Globus pallidus (tissue), 1 donor: ENCODE results near the gene SFTPA1.
"Not testable (repeated sequence)": the region's sequence is repeated elsewhere in the genome, so short reads cannot be mapped to it uniquely, and the experiment has no call there.

ENCODE experiments used
- DNase-seq: peaks from one replicate; pipeline ENCODE4 v3.0.0-alpha.2; 2015; ENCODE audit warnings: low spot score

SFTPA1 gene

DNA sequence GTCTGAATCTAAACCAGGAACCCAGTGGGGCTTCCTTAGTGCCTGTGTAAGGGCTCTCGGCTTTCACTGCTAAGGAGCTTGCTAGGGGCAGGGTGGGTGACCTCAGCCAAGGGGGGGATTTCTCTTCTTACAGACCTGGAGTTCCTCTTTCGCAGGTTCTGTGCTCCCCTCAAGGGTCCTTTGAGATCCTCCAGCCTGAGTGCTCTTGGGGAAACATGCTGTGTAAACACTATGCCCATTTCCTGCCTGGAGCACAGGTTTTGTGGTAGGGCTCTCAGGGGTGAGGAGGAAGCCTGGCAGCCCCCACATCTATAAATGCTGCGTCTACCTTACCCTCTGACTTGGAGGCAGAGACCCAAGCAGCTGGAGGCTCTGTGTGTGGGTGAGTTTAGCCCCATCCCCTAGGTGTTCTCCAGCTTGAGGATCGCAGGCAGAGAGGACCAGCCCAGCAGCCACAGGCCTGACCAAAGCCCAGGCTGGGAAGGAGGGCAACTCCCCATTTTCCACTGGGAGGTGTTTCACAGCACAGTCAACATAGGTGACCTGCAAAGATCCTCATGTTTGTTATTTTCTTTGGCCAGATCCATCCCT is at the start of gene SFTPA1:
TSS of gene SFTPA1 (plus strand) at position 339 of the 591 bp plus-strand sequence. CDS start 887 bp downstream, outside the sequence.
- no peak for DNase-seq

DNA sequence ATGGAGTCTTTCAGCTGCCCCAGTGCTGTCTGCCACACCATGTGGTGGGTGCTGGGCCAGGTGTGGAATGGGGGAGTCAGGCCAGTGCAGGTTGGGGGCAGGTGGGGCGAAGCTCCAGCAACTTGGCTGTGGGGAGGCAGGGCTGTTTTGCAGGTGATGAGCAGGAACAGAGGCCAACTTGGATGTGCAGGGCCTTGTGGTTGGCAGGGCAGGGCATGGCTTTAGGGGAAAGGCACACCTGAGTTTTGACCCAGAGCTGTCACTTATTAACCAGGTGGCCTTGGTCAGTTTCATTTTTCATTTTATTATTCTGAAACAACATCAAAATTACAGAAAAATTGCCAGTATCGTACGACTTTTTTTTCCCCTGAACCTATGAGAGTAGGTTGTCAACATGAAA is 49.5 kb upstream of the SFTPA1 start:
- no peak for DNase-seq

DNA sequence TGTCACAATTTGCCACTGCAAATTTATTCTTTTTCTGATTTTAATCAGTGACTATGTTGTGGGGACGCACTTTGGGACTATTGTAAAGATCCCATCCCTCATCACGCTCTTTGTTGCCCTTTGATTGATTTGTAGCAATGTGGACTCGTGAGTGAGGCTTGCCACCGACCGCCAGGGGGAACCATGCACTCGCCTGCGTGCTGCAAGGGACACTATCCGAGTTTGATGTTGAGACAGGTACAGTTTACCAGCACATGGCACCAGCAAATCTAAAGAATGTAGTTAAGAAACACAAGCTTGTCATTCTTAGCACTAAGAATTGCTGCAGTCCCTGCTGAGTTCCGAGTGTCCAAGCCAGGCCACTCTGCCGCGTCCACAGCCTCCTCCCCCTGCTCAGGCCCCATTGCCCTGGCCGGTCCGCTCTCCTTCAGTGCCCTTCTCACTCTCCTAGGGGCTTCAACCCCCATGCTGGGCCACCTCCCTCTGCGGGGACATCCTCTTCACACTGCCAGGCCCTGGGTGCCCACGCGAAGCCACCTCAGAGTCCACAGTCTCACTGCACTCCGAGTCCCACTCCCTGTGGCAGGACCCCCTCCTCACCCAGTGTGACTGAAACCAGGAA is 48.5 kb upstream of the SFTPA1 start:
- peak; percentile 34 for DNase-seq

DNA sequence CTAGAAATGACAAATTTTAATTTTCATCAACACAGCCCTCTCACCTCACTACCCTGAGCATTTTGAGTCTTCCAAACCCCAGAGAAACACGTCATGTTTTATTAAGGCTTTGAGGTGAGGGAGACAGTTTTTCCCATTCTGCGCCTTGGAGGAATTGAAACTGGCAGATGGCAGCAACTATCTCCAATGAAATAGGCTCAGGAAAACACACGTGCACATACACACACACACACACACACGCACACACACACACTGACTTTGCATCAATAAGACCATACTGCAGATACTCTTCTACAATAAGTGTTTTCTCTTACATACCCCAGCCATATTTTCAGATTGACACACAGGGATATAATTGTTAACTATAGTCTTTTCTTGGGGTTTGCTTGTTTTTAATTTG is 47.3 kb upstream of the SFTPA1 start:
- DNase-seq: no peak

DNA sequence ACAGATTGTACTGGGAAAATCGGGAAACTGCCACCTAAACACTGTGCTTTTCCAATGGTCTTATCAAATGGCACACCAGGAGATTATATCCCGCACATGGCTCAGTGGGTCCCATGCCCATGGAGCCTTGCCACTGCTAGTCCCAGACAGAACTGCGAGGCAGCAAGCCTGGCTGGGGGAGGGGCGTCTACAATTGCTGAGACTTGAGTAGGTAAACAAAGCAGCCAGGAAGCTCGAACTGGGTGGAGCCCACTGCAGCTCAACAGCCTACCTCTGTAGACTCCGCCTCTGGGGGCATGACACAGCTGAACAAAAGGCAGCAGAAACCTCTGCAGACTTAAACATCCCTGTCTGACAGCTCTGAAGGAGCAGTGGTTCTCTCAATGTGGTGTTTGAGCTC is 40.1 kb upstream of the SFTPA1 start:
- DNase-seq: not testable (repeated sequence)

DNA sequence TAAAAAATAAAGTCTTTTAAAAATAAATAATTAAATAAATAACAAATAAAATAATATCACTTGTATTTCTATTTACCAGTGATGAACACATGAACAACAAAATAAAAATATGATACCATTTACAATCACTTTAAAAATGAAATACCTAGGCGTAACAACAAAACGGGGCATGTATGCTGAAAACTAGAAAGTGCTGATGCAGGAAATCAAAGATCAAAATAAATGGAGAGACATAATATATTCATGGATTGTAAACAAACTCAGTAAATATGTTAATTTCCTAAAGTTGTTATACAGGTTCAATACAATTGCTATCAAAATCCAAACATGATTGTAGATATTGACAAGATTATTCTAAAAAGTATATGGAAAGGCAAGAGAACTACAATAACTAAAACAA is 31.4 kb upstream of the SFTPA1 start:
- DNase-seq: no peak

DNA sequence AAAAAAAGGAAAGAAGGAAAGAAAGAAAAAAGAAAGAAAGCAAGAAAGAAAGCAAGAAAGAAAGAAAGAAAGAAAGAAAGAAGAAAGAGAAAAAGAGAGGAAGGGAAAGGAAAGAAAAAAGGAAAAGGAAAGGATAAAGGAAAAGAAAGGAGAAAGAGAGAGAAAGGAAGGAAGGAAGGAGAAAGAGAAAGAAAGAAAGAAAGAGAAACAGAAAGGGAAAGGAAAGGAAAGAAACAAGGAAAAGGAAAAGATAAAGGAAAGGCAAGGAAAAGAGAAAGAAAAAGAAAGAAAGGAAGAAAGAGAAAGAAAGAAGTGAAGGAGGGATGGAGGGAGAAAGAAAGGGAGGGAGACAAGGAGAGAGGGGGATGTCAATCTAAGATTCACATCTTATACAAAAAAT is 29.7 kb upstream of the SFTPA1 start:
- no peak for DNase-seq

DNA sequence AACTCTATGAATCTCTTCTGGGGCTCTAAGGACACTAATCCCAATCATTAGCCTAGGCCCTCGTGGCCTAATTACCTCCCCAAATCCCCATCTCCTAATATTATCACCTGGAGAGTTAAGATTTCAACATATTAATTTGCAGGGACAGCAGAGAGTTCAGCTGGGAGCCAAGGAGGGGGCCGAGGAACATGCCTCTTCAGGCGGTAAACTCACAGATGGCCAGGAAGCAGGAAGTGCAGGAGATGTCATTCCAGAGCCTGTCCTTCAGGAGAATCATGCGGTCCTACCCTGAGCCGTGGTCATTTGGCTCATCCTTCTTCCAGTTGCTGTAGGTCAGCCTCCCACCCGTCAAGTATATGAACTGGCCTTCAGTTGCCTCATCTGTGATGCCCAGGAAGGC is 28.6 kb upstream of the SFTPA1 start:
- no peak for DNase-seq

DNA sequence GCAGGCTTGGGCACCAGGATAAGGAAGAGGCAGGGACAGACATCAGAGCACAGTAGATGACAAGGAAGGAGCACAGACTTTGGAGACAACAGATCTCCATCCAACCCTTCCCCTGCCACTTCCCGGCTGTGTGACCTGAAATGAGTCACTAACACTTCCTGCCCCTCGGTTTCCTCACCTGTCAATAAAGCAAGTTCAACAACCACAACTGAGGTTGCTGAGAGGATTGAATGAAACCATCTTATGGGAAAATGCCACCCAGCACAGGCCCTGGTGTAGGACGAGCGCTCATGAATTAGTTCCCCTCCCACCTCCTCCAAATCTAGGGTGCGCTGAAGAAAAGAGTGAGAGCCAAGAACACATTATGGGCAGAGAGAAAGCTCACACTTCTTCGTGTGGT is 27.8 kb upstream of the SFTPA1 start:
- DNase-seq: not testable (repeated sequence)

DNA sequence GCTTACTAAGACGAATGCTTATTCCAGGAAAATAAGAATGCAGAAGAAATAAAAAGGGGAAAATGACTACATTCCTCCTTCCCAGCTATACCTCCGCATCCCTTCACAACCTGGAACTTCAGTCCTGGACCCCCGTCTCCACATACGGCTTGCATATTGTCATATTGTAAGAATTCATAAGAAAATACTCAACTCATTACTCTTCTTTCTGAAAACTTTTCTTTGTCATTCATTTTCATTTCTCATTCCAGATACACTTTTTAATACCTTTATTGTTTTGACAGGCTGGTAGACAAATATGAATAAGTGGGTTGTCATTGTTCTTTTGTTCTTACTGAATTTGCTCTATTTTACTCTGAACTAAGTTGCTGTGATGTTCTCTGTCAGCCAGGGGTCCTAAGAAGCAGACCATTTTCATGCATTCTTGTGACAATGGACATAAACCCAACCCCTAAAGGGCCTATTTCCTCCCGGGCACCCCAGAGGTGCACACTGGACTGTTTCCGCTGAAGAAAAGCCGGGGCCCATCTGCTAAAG is 27.2 kb upstream of the SFTPA1 start:
- DNase-seq: no peak

DNA sequence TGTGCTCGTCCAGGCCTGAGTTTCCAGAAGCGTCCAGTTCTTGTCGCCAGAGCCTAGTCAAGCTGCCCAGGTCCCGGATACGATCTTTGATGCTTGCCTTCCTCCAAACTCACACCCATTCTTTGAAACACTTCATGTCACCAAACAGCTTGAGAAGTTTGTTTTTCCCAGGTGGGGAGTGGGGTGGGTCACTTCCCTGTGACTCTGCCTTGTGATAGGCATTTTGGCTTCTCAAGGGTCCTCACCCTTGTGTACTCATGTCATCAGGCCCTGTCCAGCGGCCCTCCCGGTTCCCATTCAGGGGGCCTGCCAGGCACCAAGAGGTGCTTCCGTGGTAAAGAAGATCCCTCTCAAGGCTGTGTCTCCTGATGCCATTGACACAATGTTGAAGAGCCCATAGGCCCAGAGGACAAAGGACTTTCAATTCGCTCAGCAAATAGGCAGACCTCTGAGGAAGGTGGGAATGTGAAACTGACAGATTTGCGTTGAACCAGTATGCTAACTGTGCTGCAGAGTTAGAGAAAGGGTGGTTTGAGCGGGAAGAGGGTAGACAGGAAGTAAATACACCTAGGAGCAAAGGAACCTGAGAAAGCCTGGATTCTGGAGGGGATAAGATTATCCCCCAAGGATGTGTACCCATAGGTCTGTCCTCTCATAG is 24.7 kb upstream of the SFTPA1 start:
- DNase-seq: no peak

DNA sequence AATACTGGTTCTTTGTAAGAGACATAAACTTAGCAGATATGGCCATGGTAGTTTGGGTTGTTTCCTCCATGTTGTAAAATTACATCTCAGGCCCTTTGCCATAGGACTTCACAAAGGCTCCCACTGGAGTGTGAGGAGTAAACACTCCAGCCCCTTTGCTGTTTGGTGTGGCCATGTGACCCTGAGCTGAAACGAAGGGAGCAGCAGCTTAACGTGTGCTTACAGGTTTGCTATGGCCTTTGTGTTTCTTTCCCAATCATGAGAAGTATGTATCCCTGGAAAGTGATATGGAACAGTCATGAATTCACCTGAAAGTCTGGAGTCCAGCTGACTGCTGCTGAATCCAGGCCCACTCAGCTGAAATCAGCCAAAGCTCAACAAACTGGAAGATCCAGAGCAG is 23.8 kb upstream of the SFTPA1 start:
- no peak for DNase-seq

DNA sequence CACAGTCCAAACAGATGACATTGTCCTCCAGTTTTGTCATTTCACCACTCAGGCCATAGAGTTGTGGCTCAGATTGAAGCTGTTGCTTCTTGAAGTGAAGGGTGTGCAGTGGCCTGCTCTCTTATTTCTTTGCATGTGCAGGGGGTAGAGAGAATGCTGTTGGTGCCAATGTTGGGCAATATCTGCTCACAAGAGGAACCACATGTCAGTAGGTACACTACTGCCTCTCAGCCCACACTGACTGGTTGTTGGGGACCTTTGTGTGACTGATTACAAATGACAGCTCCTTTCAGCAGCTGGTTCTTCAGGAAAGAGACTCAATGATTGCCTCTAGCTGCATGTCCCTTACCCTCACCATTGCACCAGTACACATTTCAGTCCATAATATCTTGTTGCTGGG is 21.9 kb upstream of the SFTPA1 start:
- no peak for DNase-seq

DNA sequence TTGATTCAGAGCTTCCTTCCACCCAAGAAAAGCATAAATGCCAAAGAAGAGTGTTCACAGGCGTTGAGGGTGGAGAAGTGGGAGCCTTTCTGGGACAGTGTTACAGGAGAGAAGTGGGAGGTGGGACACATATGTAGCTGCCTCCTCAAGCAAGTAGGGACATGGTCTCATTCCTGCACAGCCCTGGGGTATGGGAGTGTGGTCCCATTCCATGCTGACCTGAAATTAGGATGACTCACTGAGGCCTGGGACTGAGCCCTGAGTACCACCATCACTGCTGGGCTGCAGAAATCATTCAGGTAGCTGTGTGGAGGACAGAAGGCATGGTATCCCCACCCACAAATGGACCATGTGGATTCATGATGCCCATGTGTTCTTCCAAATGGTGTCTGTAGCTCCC is 17.4 kb upstream of the SFTPA1 start:
- DNase-seq: no peak

DNA sequence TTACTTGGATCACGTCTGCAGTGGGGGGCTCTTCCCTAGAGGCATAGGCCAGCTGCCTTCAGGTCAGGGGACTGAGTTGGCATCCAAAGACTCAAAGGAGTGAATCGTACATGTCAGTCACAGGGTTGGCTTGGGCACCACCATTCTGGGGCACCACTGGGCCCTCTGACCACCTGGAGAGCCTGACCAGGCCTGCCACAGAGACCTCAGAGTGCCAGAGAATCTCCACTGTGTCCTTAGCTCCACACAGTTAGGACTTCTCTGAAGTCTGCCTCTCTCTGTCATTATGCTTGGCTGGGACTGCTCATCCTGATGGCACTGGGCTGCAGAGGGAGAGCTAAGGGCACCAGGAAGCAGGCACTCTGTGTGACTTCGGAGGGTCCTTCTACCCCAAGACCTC is 16.2 kb upstream of the SFTPA1 start:
- DNase-seq: not testable (repeated sequence)

DNA sequence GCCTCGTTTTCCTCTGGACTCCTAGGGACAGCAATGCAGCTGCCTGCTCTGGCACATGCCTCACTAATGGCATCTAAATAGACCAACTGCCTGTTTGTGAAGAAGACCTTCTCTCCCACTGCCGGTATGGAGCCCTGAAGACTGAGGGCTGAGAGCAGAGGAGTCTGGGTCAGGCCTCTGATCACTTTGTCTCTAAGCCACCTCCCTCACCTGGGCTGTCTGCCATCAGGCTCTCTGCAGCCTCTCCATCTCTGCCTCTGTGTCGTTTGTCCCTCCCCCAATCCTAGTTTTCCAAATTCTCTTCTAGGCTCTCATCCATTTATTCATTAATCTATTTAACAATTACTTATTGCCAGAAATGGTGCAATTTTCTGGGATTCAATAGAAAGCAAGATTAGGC is 15.2 kb upstream of the SFTPA1 start:
- no peak for DNase-seq

DNA sequence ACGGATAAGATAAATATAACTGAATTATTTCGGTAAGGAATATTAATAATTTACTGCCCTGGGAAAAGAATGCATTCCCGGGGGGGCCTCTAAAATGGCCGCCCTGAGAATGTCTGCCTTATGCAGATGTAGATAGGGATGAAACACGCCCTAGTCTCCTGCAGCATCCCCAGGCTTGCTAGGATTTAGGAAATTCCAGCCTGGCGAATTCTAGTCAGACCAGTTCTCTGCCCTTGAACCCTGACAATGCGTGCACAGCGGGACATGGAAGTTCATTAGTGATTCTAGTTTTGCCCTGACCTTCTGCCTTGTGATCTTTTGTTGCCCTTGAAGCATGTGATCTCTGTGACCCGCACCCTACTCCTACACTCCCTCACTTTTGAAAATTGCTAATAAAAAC is 11.1 kb upstream of the SFTPA1 start:
- DNase-seq: not testable (repeated sequence)

DNA sequence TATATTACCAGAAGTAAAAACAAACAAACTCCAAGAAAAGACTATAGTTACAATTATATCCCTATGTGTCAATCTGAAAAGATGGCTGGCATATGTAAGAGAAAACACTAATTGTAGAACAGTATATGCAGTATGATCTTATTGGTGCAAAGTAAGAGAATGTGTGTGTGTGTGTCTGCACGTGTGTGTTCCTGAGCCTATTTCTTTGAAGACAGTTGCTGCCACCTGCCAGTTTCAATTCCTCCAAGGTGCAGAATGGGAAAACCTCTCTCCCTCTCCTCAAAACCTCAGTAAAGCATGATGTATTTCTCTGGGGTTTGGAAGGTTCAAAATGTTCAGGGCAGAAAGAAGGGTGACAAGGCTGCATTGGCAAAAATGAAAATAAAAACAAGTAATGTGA is 8.8 kb upstream of the SFTPA1 start:
- no peak for DNase-seq

DNA sequence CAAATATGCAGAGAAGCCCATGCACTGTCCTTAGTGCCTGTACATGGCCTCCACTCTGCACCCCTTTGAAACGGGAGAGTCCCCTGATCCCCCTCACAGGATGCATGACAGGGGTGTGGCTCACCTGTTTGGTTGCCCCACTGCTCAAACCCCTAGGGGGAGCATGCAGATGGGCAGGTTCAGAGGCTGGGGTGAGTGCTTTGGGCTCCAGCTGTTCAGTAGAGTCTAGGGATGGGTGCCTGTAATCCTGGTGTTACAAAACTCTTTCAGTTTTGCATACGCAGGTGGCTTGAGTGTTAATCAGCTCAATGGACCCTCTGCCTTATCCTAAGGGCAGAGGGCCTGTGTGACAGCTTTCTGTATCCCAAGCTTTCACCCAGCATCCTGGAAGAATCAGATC is 7.8 kb upstream of the SFTPA1 start:
- DNase-seq: no peak

DNA sequence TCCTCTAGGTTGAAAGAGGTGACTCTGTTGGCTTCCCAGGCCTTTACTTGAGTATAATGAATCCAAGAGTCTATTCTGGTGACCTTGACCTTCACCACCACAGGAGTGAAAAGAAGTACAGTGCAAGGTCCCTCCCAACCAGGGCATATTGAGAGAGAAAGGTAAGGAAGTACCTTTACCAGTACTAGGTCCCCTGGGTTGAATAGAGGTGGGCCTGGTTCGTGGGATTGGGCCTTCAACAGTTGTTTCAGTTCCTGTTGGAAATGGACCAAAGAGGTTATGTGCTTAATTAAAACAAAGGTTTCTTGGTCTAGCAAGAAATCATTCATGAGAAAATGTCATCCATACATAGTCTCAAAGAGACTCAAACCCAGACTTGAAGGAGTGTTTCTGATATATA is 6.4 kb upstream of the SFTPA1 start:
- DNase-seq: no peak

DNA sequence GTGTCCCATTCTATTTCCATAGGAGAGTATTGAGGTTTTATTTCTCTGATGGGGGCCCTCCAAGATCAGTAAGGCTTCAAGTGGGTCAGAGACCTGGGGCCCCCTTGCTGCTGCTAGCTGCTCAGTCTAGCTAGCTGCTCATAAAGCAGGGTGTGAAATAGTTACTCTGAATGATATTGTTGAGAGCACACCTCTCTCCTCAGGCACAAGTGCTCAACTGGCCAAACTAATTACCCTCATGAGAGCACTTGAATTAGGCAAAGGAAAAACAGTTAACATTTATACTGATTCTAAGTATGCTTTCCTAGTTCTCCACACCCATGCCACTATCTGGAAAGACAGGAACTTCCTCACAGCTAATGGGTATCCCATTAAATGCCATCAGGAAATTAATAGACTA is 5.4 kb upstream of the SFTPA1 start:
- DNase-seq: no peak

DNA sequence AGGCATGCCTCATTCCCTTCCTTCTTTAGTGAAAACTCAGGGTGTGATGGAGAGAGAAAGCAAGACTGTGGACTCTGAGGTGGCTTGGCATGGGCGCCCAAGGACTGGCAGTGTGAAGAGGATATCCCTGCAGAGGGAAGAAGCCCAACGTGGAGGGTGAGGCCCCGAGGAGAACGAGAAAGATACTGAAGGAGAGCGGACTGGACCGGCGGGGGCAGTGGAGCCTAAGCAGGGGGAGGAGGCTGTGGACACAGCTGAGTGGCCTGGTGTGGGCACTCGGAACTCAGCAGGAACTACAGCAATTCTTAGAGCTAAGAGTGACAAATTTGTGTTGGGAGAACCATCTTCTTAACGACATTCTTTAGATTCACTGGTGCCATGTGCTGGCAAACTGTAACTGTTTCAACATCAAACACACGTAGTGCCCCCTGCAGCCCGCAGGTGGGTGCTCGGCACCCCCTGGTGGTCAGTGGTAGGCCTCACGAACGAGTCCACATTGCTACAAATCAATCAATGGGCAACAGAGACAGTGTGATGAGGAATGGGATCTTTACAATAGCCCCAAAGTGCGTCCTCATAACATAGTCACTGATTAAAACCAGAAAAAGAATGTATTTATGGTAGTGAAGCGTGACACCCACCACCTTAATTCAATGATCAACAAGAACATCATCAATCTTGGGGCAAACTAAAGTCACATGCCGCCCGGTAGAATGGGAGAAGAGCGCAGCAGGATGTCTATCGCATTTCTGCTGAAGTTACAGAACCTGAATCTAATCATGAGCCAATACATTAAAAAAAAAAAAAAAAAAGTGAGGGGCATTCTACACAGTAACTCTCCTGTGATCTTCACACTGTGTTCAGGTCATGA is 2.0 kb upstream of the SFTPA1 start:
- DNase-seq: peak; percentile 4
